Neuronal stem cell (in vitro differentiated cells): ENCODE measurements around the gene LILRB3.
"Not testable (repeated sequence)": the region's sequence is repeated elsewhere in the genome, so short reads cannot be mapped to it uniquely, and the experiment has no call there.

Source experiments
- DNase-seq: peaks from one replicate; pipeline ENCODE4 v3.0.0-alpha.2; 2013; ENCODE audit warnings: low spot score
- H2AFZ ChIP-seq: one replicate; pipeline ENCODE4 v1.6.1; 2013; ENCODE audit warnings: mild to moderate bottlenecking, low read length, inconsistent platforms
- H2AK5ac ChIP-seq: 2 replicates; pipeline ENCODE4 v1.6.1; 2013; ENCODE audit warnings: low read depth, mild to moderate bottlenecking, inconsistent platforms, low read length, moderate library complexity, mixed read lengths
- H2BK120ac ChIP-seq: 2 replicates; pipeline ENCODE4 v1.6.1; 2013; ENCODE audit warnings: low read depth, mild to moderate bottlenecking, inconsistent platforms, low read length, moderate library complexity, mixed read lengths
- H2BK12ac ChIP-seq: one replicate; pipeline ENCODE4 v1.6.1; 2013; ENCODE audit warnings: low read length, inconsistent platforms
- H2BK15ac ChIP-seq: 2 replicates; pipeline ENCODE4 v1.6.1; 2013; ENCODE audit warnings: mild to moderate bottlenecking, low read length, inconsistent platforms, mixed read lengths
- H2BK5ac ChIP-seq: one replicate; pipeline ENCODE4 v1.6.1; 2013; ENCODE audit warnings: inconsistent platforms, mild to moderate bottlenecking, low read length, moderate library complexity
- H3K14ac ChIP-seq: one replicate; pipeline ENCODE4 v1.6.1; 2013; ENCODE audit warnings: low read length, inconsistent platforms
- H3K18ac ChIP-seq: 2 replicates; pipeline ENCODE4 v1.6.1; 2013; ENCODE audit warnings: low read length, inconsistent platforms
- H3K23ac ChIP-seq: 2 replicates; pipeline ENCODE4 v1.6.1; 2013; ENCODE audit warnings: low read depth, mild to moderate bottlenecking, mixed read lengths, low read length, inconsistent platforms; ENCODE audit not compliant: poor library complexity
- H3K27ac ChIP-seq: replicated peaks from 3 replicates; pipeline ENCODE4 v1.5.1; 2013; ENCODE audit warnings: low read length, inconsistent platforms
- H3K27me3 ChIP-seq, 3 experiments: 2 replicates each; pipeline ENCODE4 v1.6.1; 2013; ENCODE audit warnings: low read length in 3 of 3, mild to moderate bottlenecking in 2 of 3, inconsistent platforms in 1 of 3, low read depth in 1 of 3, mixed read lengths in 1 of 3, moderate library complexity in 1 of 3; ENCODE audit not compliant: control insufficient read depth in 3 of 3, insufficient read depth in 3 of 3
- H3K36me3 ChIP-seq, 2 donors: replicated peaks in 1 of 2; 2 replicates each; pipeline ENCODE4 v1.6.1; 2013; ENCODE audit warnings: low read length in 2 of 2; ENCODE audit not compliant: control insufficient read depth in 2 of 2, insufficient read depth in 2 of 2
- H3K4ac ChIP-seq: 2 replicates; pipeline ENCODE4 v1.6.1; 2013; ENCODE audit warnings: inconsistent platforms, mild to moderate bottlenecking, low read length, moderate library complexity
- H3K4me1 ChIP-seq, 2 donors: 1 replicate in 1 of 2; 2 replicates in 1 of 2; pipeline ENCODE4 v1.6.1; 2013; ENCODE audit warnings: low read length in 2 of 2, low read depth in 1 of 2; ENCODE audit not compliant: control insufficient read depth in 2 of 2, insufficient read depth in 1 of 2
- H3K4me2 ChIP-seq: one replicate; pipeline ENCODE4 v1.6.1; 2013; ENCODE audit warnings: mild to moderate bottlenecking, low read length, inconsistent platforms; ENCODE audit not compliant: insufficient read depth, poor library complexity, severe bottlenecking
- H3K4me3 ChIP-seq, 2 donors: 2 replicates each; pipeline ENCODE4 v1.5.1; 2013; ENCODE audit warnings: low read length in 2 of 2, mild to moderate bottlenecking in 2 of 2, inconsistent platforms in 1 of 2, moderate library complexity in 1 of 2
- H3K79me1 ChIP-seq: one replicate; pipeline ENCODE4 v1.6.1; 2013; ENCODE audit warnings: low read depth, mild to moderate bottlenecking, inconsistent platforms, low read length, moderate library complexity
- H3K9ac ChIP-seq: one replicate; pipeline ENCODE4 v1.6.1; 2013; ENCODE audit warnings: mild to moderate bottlenecking, low read depth, low read length, inconsistent platforms; ENCODE audit not compliant: poor library complexity
- H3K9me3 ChIP-seq, 2 donors: replicated peaks in 1 of 2; 2 replicates each; pipeline versions ENCODE3 to v1.6.1; 2013; ENCODE audit warnings: low read length in 2 of 2, mild to moderate bottlenecking in 2 of 2, inconsistent platforms in 1 of 2, low read depth in 1 of 2, mixed read lengths in 1 of 2, moderate library complexity in 1 of 2; ENCODE audit not compliant: control insufficient read depth in 2 of 2, insufficient read depth in 1 of 2
- H4K8ac ChIP-seq: one replicate; pipeline ENCODE4 v1.6.1; 2013; ENCODE audit warnings: low read depth, mild to moderate bottlenecking, inconsistent platforms, low read length, moderate library complexity
- H4K91ac ChIP-seq: one replicate; pipeline ENCODE4 v1.6.1; 2013; ENCODE audit warnings: low read length, low read depth, mild to moderate bottlenecking, inconsistent platforms; ENCODE audit not compliant: poor library complexity
- WGBS, 2 donors: extraction: QIAGEN DNeasy Blood & Tissue Kit; methylation state at CpG; one replicate each; pipeline ENCODE4 v1.1.7; 2013; ENCODE audit warnings: missing lambda C conversion rate in 2 of 2, mixed read lengths in 1 of 2; ENCODE audit not compliant: insufficient read length in 2 of 2, insufficient replicate concordance in 1 of 2; ENCODE audit errors: extremely low coverage in 2 of 2; 5-methylcytosine and 5-hydroxymethylcytosine counted together

Gene LILRB3

GRCh38 chr19:54199401-54199800, 23.4 kb downstream of the LILRB3 start:
- H2AK5ac ChIP-seq, result no peak overlapping the region
- H3K27me3 ChIP-seq, result no peaks in the 10 kb centered on the region
- H3K23ac ChIP-seq, result no peak overlapping the region
- WGBS, 2 donors, result no CpG with 5 or more reads among the region's 16 CpGs
- H3K9me3 ChIP-seq, result no peaks in the 10 kb centered on the region
- H3K4me2 ChIP-seq, result no peak overlapping the region
- H2BK5ac ChIP-seq, result no peak overlapping the region
- peaks cover 16 to 19% of the 10 kb centered on the region in 2 donors for H3K4me1 ChIP-seq
- no peak overlapping the region for H3K4ac ChIP-seq
- no peak overlapping the region for H2AFZ ChIP-seq
- no peak overlapping the region for H4K8ac ChIP-seq
- no peak overlapping the region for H3K4me3 ChIP-seq
- no peak for DNase-seq
- H3K36me3 ChIP-seq, result peaks cover 26 to 64% of the 10 kb centered on the region in 2 donors
- no peak overlapping the region for H3K18ac ChIP-seq
- H2BK12ac ChIP-seq, result no peak overlapping the region
- no peak overlapping the region for H3K9ac ChIP-seq
- no peak overlapping the region for H2BK120ac ChIP-seq
- H4K91ac ChIP-seq, result no peak overlapping the region
- peaks cover 5% of the 10 kb centered on the region for H3K79me1 ChIP-seq
- no peak overlapping the region for H3K27ac ChIP-seq
- no peak overlapping the region for H2BK15ac ChIP-seq
- no peak overlapping the region for H3K14ac ChIP-seq

GRCh38 chr19:54197121-54197520, 25.7 kb downstream of the LILRB3 start:
- no peak for DNase-seq
- Histone ChIP-seq H3K9ac (no peak overlapping the region), H3K14ac (no peak overlapping the region), H3K4me2 (no peak overlapping the region), H3K18ac (no peak overlapping the region), H3K27me3 (no peaks in the 10 kb centered on the region), H2AFZ (no peak overlapping the region), H4K91ac (no peak overlapping the region), H2BK5ac (no peak overlapping the region), H3K36me3 (peaks cover 15 to 64% of the 10 kb centered on the region in 2 donors), H3K27ac (no peak overlapping the region), H3K4me3 (no peak overlapping the region), H3K4ac (no peak overlapping the region), H2AK5ac (no peak overlapping the region), H3K4me1 (peaks cover 7 to 12% of the 10 kb centered on the region in 2 donors), H2BK12ac (no peak overlapping the region), H3K9me3 (no peaks in the 10 kb centered on the region), H3K23ac (no peak overlapping the region), H2BK15ac (no peak overlapping the region), H2BK120ac (no peak overlapping the region), H4K8ac (no peak overlapping the region), H3K79me1 (peaks cover under 1% of the 10 kb centered on the region)
- no CpG with 5 or more reads among the region's 3 CpGs for WGBS, 2 donors

- Histone ChIP-seq H3K4me1 (peaks cover 5 to 12% of the 10 kb centered on the region in 2 donors), H2BK120ac (no peak overlapping the region)
- WGBS, 2 donors, result no CpG with 5 or more reads among the region's 7 CpGs
These were observed 26.3 kb downstream of the LILRB3 start for GRCh38 chr19:54196536-54196935.

GRCh38 chr19:54194463-54194862, 28.3 kb downstream of the LILRB3 start:
- not testable (repeated sequence) for H3K18ac ChIP-seq, H3K79me1 ChIP-seq, H3K27ac ChIP-seq, H2BK5ac ChIP-seq, H3K4me2 ChIP-seq, H4K8ac ChIP-seq, H2AK5ac ChIP-seq, H3K4me3 ChIP-seq, H2BK120ac ChIP-seq, H3K14ac ChIP-seq, DNase-seq, H3K4me1 ChIP-seq, H3K27me3 ChIP-seq, H3K23ac ChIP-seq, H3K9ac ChIP-seq, H2BK15ac ChIP-seq, H2AFZ ChIP-seq, H2BK12ac ChIP-seq, H3K4ac ChIP-seq, H4K91ac ChIP-seq, H3K9me3 ChIP-seq
- H3K36me3 ChIP-seq, result peaks cover 9 to 56% of the 10 kb centered on the region in 2 donors
- WGBS, 2 donors, result no CpG with 5 or more reads among the region's 12 CpGs

More at GRCh38 chr19:54196536-54196935, 26.3 kb downstream of the LILRB3 start:
- H4K91ac ChIP-seq, result no peak overlapping the region
- DNase-seq, result no peak
- H3K4ac ChIP-seq, result no peak overlapping the region
- no peaks in the 10 kb centered on the region for H3K9me3 ChIP-seq
- H3K18ac ChIP-seq, result no peak overlapping the region
- H3K4me2 ChIP-seq, result no peak overlapping the region
- no peak overlapping the region for H2AK5ac ChIP-seq
- no peak overlapping the region for H3K14ac ChIP-seq
- no peak overlapping the region for H2BK12ac ChIP-seq
- no peak overlapping the region for H2BK5ac ChIP-seq
- H2BK15ac ChIP-seq, result no peak overlapping the region
- H3K9ac ChIP-seq, result no peak overlapping the region
- no peak overlapping the region for H3K27ac ChIP-seq
- peaks cover 4% of the 10 kb centered on the region for H3K79me1 ChIP-seq
- H3K23ac ChIP-seq, result no peak overlapping the region
- H3K27me3 ChIP-seq, result no peaks in the 10 kb centered on the region
- H3K4me3 ChIP-seq, result no peak overlapping the region
- H4K8ac ChIP-seq, result no peak overlapping the region
- no peak overlapping the region for H2AFZ ChIP-seq
- H3K36me3 ChIP-seq, result peaks cover 10 to 62% of the 10 kb centered on the region in 2 donors
